K562 (cell line): ENCODE results near the gene ZNF747. TPM values are rescaled to one million over a fixed set of nuclear protein-coding genes. Genes with fewer than 3 reads are reported as not detected.

ENCODE experiments used
- HDAC6 ChIP-seq: IDR thresholded peaks from 2 replicates; pipeline ENCODE4 v1.6.1; 2012; ENCODE audit warnings: low read depth, mild to moderate bottlenecking, control low read depth, inconsistent platforms, low read length, moderate library complexity
- MTA3 ChIP-seq: fragments of 450-650 bp; formaldehyde crosslinking; IDR thresholded peaks from 2 replicates; pipeline ENCODE4 v1.6.1; 2017; ENCODE audit warnings: mild to moderate bottlenecking, borderline replicate concordance
- POLR2B ChIP-seq: fragments of 450-650 bp; IDR thresholded peaks from 2 replicates; pipeline ENCODE4 v1.6.1; 2018; ENCODE audit warnings: low read depth; ENCODE audit not compliant: partially characterized antibody
- TAL1 ChIP-seq: fragments of 450-650 bp; IDR thresholded peaks from 2 replicates; pipeline ENCODE4 v1.6.1; 2016; ENCODE audit warnings: mild to moderate bottlenecking
- THRAP3 ChIP-seq: fragments of 450-650 bp; IDR thresholded peaks from 2 replicates; pipeline ENCODE4 v1.6.1; 2016; ENCODE audit warnings: mild to moderate bottlenecking, inconsistent platforms, borderline replicate concordance
- ZNF121 ChIP-seq: sonication (generic); formaldehyde crosslinking; conservative IDR thresholded peaks from 2 replicates; pipeline ENCODE4 v1.8.0; 2022; ENCODE audit warnings: missing genetic modification reagents
- polyA plus RNA-seq, 8 experiments: library from polyadenylated mRNA; depleted of rRNA in 4 of 8; stranded (reverse) in 5 of 8; unstranded in 3 of 8; fragments of >200 nt; fragmentation: Nextera tagmentation in 2 of 8; fragmentation: Illumina TruSeq in 1 of 8; extraction: Ambion mirVana in 2 of 8; extraction: Trizol in 1 of 8; gene quantifications; 2 replicates each; pipeline versions ENCODE4 v1.2.1 to v1.2.3, GENCODE V29; 2011 to 2014; ENCODE audit warnings: inconsistent platforms in 1 of 8, missing spikeins in 1 of 8
- total RNA-seq, 7 experiments: library from RNA; depleted of rRNA in 6 of 7; stranded (reverse); fragments of >200 nt in 6 of 7; fragmentation: Illumina TruSeq in 2 of 7; extraction: Trizol in 2 of 7; gene quantifications; 2 replicates each; pipeline versions ENCODE4 v1.2.1 to v1.2.3, GENCODE V29; 2011 to 2021; ENCODE audit warnings: low replicate concordance in 1 of 7
- TF ChIP-seq, protein P1 (sequence below): fragments of 450-650 bp; IDR thresholded peaks from 2 replicates; pipeline ENCODE4 v1.6.1; 2016; ENCODE audit warnings: missing biosample characterization, missing genetic modification characterization
- TF ChIP-seq, protein P2 (sequence below): IDR thresholded peaks from 2 replicates; pipeline ENCODE4 v1.6.1; 2014; ENCODE audit warnings: antibody characterized with exemption
- TF ChIP-seq, protein P3 (sequence below): sonication (generic); formaldehyde crosslinking; IDR thresholded peaks from 2 replicates; pipeline ENCODE4 v1.9.0; 2022; ENCODE audit warnings: mild to moderate bottlenecking, missing genetic modification reagents
- TF ChIP-seq, protein P4 (sequence below), 2 experiments: fragments of 200-800 bp in 1 of 2; sonication (Bioruptor generic) in 1 of 2; sonication (generic) in 1 of 2; formaldehyde crosslinking in 1 of 2; IDR thresholded peaks in 1 of 2; conservative IDR thresholded peaks in 1 of 2; 2 replicates each; pipeline versions ENCODE4 v1.5.0 to v1.6.1; 2016 to 2020; ENCODE audit warnings: missing compliant biosample characterization in 1 of 2, missing genetic modification characterization in 1 of 2, missing genetic modification reagents in 1 of 2
- TF ChIP-seq, protein P5 (sequence below): fragments of 200-800 bp; sonication (Bioruptor generic); IDR thresholded peaks from 2 replicates; pipeline ENCODE4 v1.6.1; 2016; ENCODE audit warnings: missing genetic modification characterization, missing compliant biosample characterization
- TF ChIP-seq, protein P6 (sequence below): fragments of 450-650 bp; IDR thresholded peaks from 2 replicates; pipeline ENCODE4 v1.6.1; 2014; ENCODE audit warnings: low read depth, mild to moderate bottlenecking, moderate library complexity, borderline replicate concordance
- TF ChIP-seq, protein P7 (sequence below), 2 experiments: fragments of 450-650 bp; conservative IDR thresholded peaks; 2 replicates each; pipeline ENCODE4 v1.6.1; 2017; ENCODE audit warnings: mild to moderate bottlenecking in 2 of 2, moderate library complexity in 2 of 2

The ZNF747 gene
- total and polyA plus RNA-seq, 9 of the 15 experiments (the other 6 are each of a cell fraction or from before 2014, with no cell fraction given), result 0.14 to 3.3 (median 1.5) TPM

DNA sequence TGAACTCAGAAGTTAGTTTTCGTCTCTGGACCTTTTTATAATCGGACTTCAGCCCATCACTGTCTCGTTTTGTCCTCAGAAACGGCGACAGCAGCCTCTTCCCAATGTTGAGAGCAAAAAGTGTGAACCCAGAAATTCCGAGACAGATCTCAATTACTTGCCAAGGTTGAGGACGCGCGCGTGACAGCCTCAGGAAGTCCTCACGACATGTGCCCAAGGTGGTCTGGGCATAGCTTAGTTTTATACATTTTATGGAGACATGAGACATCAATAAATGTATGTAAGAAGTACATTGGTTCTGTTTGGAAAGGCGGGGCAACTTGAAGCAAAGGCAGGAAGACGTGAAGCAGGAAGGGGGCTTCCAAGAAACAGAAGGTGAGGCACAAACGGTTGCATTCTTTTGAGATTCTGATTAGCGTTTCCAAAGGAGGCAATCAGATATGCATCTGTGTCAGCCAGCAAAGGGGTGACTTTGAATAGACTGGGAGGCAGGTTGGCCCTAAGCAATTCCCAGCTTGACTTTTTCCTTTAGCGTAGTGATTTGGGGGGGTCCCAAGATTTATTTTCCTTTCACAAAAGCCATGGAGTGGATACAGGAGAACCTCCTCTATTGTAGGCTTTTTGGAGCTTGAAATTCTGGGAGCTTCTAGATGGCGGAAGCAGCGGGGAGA lies 583 bp upstream of the ZNF747 start (continued):
- TF ChIP-seq, protein P1, sequence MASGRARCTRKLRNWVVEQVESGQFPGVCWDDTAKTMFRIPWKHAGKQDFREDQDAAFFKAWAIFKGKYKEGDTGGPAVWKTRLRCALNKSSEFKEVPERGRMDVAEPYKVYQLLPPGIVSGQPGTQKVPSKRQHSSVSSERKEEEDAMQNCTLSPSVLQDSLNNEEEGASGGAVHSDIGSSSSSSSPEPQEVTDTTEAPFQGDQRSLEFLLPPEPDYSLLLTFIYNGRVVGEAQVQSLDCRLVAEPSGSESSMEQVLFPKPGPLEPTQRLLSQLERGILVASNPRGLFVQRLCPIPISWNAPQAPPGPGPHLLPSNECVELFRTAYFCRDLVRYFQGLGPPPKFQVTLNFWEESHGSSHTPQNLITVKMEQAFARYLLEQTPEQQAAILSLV (tag), result no peak
- TF ChIP-seq, protein P2, sequence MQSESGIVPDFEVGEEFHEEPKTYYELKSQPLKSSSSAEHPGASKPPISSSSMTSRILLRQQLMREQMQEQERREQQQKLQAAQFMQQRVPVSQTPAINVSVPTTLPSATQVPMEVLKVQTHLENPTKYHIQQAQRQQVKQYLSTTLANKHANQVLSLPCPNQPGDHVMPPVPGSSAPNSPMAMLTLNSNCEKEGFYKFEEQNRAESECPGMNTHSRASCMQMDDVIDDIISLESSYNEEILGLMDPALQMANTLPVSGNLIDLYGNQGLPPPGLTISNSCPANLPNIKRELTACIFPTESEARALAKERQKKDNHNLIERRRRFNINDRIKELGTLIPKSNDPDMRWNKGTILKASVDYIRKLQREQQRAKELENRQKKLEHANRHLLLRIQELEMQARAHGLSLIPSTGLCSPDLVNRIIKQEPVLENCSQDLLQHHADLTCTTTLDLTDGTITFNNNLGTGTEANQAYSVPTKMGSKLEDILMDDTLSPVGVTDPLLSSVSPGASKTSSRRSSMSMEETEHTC, result peak; percentile 30; the same call in 1 of the 2 replicates
- TF ChIP-seq, protein P3, sequence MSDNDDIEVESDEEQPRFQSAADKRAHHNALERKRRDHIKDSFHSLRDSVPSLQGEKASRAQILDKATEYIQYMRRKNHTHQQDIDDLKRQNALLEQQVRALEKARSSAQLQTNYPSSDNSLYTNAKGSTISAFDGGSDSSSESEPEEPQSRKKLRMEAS (CRISPR knock-in tag), result no peak; the same call in 1 of the 2 replicates
- TF ChIP-seq HDAC6 (no peak), MTA3 (0 out of 2 replicates have a peak, but pooled peaks have one; percentile 16), THRAP3 (0 out of 2 replicates have a peak, but pooled peaks have one; percentile 63), POLR2B (peak; percentile 77), TAL1 (no peak), ZNF121 (CRISPR knock-in tag) (no peak)
- TF ChIP-seq, protein P4, sequence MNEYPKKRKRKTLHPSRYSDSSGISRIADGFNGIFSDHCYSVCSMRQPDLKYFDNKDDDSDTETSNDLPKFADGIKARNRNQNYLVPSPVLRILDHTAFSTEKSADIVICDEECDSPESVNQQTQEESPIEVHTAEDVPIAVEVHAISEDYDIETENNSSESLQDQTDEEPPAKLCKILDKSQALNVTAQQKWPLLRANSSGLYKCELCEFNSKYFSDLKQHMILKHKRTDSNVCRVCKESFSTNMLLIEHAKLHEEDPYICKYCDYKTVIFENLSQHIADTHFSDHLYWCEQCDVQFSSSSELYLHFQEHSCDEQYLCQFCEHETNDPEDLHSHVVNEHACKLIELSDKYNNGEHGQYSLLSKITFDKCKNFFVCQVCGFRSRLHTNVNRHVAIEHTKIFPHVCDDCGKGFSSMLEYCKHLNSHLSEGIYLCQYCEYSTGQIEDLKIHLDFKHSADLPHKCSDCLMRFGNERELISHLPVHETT (CRISPR knock-in tag; conservative IDR thresholded peaks at IDR 0.05 in 1 of 2, IDR thresholded peaks at IDR 0.05 in 1 of 2), result peak in 1 of 2 experiments; percentile 65; a peak in 1 of 4 replicates
- TF ChIP-seq, protein P5, sequence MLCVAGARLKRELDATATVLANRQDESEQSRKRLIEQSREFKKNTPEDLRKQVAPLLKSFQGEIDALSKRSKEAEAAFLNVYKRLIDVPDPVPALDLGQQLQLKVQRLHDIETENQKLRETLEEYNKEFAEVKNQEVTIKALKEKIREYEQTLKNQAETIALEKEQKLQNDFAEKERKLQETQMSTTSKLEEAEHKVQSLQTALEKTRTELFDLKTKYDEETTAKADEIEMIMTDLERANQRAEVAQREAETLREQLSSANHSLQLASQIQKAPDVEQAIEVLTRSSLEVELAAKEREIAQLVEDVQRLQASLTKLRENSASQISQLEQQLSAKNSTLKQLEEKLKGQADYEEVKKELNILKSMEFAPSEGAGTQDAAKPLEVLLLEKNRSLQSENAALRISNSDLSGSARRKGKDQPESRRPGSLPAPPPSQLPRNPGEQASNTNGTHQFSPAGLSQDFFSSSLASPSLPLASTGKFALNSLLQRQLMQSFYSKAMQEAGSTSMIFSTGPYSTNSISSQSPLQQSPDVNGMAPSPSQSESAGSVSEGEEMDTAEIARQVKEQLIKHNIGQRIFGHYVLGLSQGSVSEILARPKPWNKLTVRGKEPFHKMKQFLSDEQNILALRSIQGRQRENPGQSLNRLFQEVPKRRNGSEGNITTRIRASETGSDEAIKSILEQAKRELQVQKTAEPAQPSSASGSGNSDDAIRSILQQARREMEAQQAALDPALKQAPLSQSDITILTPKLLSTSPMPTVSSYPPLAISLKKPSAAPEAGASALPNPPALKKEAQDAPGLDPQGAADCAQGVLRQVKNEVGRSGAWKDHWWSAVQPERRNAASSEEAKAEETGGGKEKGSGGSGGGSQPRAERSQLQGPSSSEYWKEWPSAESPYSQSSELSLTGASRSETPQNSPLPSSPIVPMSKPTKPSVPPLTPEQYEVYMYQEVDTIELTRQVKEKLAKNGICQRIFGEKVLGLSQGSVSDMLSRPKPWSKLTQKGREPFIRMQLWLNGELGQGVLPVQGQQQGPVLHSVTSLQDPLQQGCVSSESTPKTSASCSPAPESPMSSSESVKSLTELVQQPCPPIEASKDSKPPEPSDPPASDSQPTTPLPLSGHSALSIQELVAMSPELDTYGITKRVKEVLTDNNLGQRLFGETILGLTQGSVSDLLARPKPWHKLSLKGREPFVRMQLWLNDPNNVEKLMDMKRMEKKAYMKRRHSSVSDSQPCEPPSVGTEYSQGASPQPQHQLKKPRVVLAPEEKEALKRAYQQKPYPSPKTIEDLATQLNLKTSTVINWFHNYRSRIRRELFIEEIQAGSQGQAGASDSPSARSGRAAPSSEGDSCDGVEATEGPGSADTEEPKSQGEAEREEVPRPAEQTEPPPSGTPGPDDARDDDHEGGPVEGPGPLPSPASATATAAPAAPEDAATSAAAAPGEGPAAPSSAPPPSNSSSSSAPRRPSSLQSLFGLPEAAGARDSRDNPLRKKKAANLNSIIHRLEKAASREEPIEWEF (CRISPR knock-in tag), result peak; percentile 85
- TF ChIP-seq, protein P6, sequence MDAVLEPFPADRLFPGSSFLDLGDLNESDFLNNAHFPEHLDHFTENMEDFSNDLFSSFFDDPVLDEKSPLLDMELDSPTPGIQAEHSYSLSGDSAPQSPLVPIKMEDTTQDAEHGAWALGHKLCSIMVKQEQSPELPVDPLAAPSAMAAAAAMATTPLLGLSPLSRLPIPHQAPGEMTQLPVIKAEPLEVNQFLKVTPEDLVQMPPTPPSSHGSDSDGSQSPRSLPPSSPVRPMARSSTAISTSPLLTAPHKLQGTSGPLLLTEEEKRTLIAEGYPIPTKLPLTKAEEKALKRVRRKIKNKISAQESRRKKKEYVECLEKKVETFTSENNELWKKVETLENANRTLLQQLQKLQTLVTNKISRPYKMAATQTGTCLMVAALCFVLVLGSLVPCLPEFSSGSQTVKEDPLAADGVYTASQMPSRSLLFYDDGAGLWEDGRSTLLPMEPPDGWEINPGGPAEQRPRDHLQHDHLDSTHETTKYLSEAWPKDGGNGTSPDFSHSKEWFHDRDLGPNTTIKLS, result no peak
- TF ChIP-seq, protein P7, sequence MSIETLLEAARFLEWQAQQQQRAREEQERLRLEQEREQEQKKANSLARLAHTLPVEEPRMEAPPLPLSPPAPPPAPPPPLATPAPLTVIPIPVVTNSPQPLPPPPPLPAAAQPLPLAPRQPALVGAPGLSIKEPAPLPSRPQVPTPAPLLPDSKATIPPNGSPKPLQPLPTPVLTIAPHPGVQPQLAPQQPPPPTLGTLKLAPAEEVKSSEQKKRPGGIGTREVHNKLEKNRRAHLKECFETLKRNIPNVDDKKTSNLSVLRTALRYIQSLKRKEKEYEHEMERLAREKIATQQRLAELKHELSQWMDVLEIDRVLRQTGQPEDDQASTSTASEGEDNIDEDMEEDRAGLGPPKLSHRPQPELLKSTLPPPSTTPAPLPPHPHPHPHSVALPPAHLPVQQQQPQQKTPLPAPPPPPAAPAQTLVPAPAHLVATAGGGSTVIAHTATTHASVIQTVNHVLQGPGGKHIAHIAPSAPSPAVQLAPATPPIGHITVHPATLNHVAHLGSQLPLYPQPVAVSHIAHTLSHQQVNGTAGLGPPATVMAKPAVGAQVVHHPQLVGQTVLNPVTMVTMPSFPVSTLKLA (conservative IDR thresholded peaks at IDR 0.05), result peak; percentile 21 to 26; a peak in 2 of 4 replicates
